GM21825 (cell line): ENCODE data around the gene STK17B.

Experiments
- ATAC-seq: cut with Tn5 transposase; IDR thresholded peaks from one replicate; pipeline ENCODE4 v1.9.1; 2021; ENCODE audit warnings: mild to moderate bottlenecking, moderate library complexity; ENCODE audit not compliant: unreplicated experiment

STK17B gene

GRCh38 chr2:196184921-196185320, 13.5 kb upstream of the STK17B start:
- no peak for ATAC-seq

GRCh38 chr2:196183528-196184231, 12.3 kb upstream of the STK17B start:
- no peak for ATAC-seq

DNA sequence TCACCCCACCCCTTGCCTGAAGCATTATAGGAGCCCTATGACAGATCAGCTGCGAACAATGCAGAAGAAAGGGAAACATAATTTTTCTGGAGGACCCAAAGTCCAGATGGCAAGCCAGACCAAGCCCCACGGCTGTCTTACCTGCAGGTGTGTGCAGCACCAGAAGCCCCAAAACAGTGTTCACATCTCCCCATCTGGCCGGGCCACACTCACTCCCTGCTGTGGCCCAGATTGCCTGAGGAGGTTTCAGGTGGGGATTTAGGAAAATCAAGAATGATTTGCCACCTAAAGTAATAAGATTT, 11.7 kb upstream of the STK17B start:
- no peak for ATAC-seq

GRCh38 chr2:196182439-196183171, 11.2 kb upstream of the STK17B start:
- ATAC-seq: peak; percentile 93

- ATAC-seq: no peak
Measured at GRCh38 chr2:196181484-196181883, 10.1 kb upstream of the STK17B start.

DNA sequence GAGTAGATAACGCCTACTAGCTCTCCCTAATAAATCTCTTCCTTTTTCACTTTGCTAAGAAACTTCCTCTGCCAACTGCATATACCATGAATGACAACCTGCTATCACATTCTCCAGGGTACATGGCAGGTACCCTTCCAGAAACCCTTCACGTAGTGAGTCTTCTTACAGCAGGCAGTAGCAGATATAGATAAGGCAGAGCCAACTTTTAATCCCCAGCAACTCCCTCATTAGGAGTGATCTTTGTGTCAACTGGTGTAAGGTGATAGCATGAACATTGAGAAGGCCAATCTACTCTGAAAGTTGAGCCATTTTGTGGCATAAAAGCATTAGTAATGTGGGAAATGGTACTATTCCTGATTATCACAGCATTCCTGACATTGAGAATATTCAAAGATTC, 5.7 kb upstream of the STK17B start:
- ATAC-seq: no peak

DNA sequence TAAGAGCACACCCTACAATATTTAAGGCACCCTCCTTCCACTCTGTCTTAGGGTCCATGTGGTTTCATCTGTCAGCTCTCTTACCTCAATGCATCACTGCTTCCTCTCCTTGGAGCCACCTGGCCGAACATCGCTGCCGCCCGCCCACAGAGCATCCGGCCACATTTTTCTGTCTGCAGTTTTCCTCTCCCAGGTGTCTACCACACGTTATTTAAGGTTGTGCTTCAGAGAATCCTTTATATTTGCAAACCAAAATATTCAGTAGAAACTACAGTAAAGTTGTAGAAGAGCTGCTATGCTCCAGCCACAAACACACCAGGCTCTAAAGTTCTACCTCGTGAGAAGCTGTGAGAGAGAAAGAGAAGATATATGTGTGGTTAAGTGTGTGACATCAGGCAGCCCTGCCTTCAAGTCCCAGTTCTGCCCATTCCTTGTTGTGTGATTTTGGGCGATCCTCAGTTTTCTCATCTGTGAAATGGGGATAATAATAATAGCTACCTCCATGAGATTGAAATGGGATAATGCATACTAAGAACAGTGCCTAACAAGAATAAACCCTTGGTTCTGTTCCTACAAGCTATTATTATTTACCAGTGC, 4.9 kb upstream of the STK17B start:
- peak; percentile 63 for ATAC-seq

DNA sequence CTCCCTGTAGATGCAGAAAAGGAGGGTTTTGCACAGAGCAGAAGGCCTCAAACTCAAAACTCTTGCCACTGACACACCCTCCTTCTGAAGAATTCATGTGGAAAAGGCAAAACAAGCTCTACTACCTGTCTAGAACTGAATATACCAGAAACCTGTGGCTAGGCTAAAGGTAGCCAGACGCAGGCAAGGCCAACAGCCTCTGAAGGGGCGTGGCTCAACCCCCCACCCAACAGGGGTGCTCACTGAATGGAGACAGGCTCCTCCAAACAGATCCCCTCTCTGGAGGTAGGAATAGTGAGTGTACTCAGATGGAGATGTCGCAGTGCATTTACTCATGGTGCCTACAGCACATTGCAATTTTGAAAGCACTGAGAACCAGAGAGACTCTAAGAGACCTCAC, 3.0 kb upstream of the STK17B start:
- no peak for ATAC-seq

DNA sequence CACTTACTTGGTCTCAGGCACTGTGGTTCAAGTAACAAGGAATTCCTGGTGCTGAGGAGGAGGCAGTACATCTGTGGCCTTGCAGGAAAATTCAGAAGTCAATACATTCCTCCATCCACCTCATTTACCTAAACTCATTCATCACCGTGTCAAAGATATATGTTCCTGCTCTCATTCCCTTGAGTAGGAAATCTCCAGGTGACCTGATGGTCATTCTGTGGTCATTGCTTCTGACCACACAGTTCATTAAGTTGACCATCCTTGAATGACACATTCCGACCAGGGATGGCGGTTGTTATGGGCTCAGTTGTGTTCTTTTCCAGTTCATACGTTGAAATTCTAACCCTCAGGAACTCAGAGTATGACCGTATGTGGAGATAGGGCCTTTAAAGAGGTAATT, 2.1 kb upstream of the STK17B start:
- ATAC-seq: no peak

DNA sequence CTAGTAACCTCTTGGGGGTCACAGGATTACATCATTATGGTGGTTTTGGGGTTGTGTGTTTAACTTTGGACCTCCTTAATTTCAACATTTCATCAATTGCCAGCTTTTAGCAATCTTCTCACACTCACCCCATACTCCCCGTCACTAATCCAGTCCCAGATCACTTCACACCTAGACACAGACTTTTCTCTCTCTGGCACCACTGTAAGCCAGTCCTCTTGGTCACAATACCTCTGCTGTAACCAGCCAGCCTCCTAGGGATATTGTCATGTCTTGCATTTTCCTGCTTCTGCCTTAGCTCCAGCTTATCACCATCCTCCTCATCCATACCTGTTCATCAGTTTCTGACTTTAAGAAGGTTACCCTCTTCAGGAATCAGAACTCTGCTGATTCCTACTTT, 1.6 kb upstream of the STK17B start:
- ATAC-seq: no peak

DNA sequence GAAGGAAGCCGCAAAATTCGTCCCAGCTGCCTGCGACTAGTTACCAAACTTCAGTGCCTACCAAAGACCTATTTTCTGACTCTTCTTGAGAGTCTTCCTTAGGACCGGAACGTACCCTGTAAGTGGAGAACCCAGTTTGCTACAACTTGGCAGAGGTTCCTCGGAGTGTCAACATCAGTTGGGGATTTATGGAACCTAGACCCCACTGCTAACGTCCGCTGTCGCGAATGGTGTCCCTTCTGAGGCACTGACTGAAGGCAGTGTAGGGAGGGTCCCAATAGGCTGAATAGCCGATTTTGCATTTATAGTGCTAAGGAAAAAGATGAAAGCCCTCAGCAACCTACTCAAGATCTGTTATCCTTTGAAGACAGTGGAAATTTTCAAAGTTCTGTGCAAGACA, 568 bp upstream of the STK17B start:
- no peak for ATAC-seq

DNA sequence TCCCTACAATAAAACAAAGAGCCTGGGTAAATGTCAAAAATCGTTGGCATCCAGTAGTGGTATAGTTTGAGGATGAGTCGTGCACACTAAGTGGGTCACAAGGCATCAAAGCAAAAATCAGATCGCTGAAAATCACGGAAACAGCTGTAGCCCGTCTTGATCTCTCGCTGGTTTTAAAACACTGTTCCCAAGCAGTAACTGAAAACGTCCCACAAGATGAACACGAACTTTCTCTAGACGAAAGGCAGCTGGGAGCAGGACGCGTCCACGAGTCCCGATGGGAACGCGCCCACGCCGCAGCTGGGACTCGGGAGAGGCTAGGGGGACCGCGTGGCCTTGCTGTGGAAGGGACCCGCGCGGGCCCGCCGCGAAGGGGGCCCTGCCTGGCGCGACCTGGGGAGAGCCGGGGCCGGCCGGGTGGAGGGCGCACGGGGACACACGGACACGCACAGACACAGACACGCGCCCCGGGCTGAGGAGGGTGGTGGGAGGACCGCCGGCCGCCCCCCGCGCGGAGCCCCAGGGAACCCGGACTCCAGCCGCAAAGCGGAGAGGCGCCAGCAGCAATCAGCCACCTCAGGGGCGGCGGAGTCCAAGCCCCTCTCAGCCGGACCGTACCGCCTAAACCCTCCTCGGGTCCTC, 651 bp downstream of the STK17B start:
- ATAC-seq: peak; percentile 8

- peak; percentile 20 for ATAC-seq
Measured at GRCh38 chr2:196170213-196170605, 1.2 kb downstream of the STK17B start.

- ATAC-seq: no peak
Measured at GRCh38 chr2:196169516-196169915, 1.9 kb downstream of the STK17B start.

GRCh38 chr2:196168181-196168580, 3.2 kb downstream of the STK17B start:
- ATAC-seq: no peak

GRCh38 chr2:196167666-196168065, 3.7 kb downstream of the STK17B start:
- no peak for ATAC-seq

GRCh38 chr2:196166876-196167275, 4.5 kb downstream of the STK17B start:
- no peak for ATAC-seq

DNA sequence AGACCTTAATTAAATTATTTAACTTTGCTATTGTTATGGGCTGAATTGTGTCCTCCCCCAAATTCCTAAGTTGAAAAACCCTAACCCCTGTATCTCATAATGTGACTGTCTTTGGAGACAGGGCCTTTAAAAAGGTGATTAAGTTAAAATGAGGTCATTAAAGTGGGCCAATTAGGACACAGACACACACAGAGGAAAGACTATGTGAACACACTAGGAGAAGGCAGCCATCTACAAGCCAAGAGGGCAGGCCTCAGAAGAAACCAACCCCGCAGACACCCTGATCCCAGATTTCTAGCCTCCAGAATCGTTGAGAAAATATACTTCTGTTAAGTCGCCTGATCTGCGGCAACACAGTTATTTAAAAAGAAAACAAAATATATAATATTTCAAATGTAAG, 6.4 kb downstream of the STK17B start:
- ATAC-seq: no peak

DNA sequence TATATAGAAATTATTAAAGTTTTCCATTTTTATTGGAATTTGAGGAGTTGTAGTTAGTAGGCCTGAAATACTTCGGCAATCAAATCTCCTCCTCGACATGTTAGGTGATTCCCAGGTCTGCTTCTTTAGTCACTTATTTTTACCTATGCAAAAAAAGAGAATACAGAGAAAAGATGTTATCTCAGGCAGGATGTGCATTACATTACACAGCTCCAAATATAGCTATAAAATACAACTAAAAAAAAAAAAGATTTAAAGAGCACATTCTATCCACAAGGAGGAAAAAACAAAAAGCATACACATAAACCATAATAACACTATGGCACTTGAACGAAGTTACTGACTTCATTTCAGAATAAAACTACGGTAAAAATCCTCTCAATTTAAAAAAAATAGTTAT, 8.1 kb downstream of the STK17B start:
- ATAC-seq: no peak

DNA sequence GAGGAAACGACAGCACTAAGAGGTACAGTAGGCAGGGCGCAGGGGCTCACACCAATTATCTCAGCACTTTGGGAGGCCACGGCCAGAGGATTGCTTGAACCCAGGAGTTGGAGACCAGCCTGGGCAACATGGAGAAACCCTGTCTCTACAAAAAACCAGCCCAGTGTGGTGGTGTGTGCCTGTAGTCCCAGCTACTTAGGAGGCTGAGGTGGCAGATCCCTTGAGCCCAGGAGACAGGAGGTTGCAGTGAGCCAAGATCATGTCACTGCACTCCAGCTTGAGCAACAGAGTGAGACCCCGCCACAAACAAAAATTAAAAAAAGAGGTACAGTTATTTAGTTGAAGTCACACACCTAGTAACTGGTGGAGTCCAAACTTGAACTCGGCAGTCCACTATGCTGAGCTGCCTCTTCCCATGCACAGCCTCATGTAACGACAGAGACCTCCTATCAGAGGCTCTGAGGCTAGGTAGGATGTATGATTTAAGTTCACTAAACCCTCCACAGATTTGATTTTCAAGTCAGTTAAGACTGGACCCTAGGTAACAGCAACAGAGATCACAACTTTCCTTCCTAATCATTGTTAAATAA, 8.7 kb downstream of the STK17B start:
- no peak for ATAC-seq

DNA sequence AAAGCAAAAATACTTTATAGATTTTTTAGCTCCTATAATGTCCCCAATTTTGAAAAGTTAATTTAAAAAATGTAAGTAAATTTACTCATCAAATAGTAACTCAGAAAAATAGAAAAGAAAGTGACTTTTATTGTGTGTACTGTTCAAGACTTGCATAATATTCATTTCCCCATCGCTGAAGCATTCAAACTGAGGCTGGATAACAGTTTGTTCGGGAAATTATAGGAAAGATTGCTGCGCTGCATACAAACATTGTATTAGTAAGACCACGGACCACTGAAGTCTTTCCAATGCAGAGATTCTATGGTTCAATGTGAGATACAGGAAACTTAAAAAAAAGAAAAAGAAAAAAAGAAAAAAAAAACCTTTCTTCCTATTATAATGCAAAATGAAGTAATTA, 10.4 kb downstream of the STK17B start:
- ATAC-seq: no peak

GRCh38 chr2:196160101-196160500, 11.3 kb downstream of the STK17B start:
- ATAC-seq: peak; percentile 85
